CD4-positive, CD25-positive, alpha-beta regulatory T cell (primary cell): ENCODE data around the gene CACNA2D3. TPM values are rescaled to one million over a fixed set of nuclear protein-coding genes. Genes with fewer than 3 reads are reported as not detected.

Experiments
- ATAC-seq, 2 donors: fragments of 150-1000 bp; cut with Tn5 transposase; one replicate each; pipeline ENCODE4 v1.10.0; 2021; ENCODE audit warnings: low read depth in 2 of 2, moderate number of reproducible peaks in 2 of 2, moderate library complexity in 1 of 2
- DNase-seq, 3 donors: peaks; one replicate each; pipeline versions ENCODE4 v3.0.0 to v3.0.0-alpha.2; 2012 to 2022; ENCODE audit warnings: mixed read lengths in 1 of 3
- H3K27ac ChIP-seq: one replicate; pipeline ENCODE4 v1.7.0; 2013; ENCODE audit warnings: mild to moderate bottlenecking, low read length; ENCODE audit not compliant: insufficient read depth, poor library complexity, severe bottlenecking
- H3K27me3 ChIP-seq: one replicate; pipeline ENCODE4 v1.7.0; 2013; ENCODE audit warnings: low read length; ENCODE audit not compliant: control insufficient read depth, insufficient read depth
- H3K36me3 ChIP-seq: one replicate; pipeline ENCODE4 v1.7.0; 2013; ENCODE audit warnings: mild to moderate bottlenecking, low read length, moderate library complexity; ENCODE audit not compliant: control insufficient read depth, insufficient read depth
- H3K4me1 ChIP-seq: 2 replicates; pipeline ENCODE4 v1.7.0; 2013; ENCODE audit warnings: mild to moderate bottlenecking, low read length; ENCODE audit not compliant: insufficient read depth, control insufficient read depth, poor library complexity, severe bottlenecking
- H3K4me3 ChIP-seq: one replicate; pipeline ENCODE4 v1.7.0; 2013; ENCODE audit warnings: low read depth, mild to moderate bottlenecking, low read length, moderate library complexity
- H3K9me3 ChIP-seq, 2 experiments: 1 replicate in 1 of 2; 2 replicates in 1 of 2; pipeline ENCODE4 v1.7.0; 2013; ENCODE audit warnings: low read length in 2 of 2, mild to moderate bottlenecking in 1 of 2, moderate library complexity in 1 of 2; ENCODE audit not compliant: control insufficient read depth in 2 of 2
- H3K27ac Mint-ChIP-seq, 3 donors: one replicate each; pipeline ENCODE4 v1.8.0; 2020 to 2022; ENCODE audit warnings: mild to moderate bottlenecking in 3 of 3, mixed read lengths in 3 of 3, moderate library complexity in 2 of 3
- H3K27me3 Mint-ChIP-seq: one replicate; pipeline ENCODE4 v1.8.0; 2022; ENCODE audit warnings: mild to moderate bottlenecking, mixed read lengths
- H3K36me3 Mint-ChIP-seq: one replicate; pipeline ENCODE4 v1.8.0; 2020; ENCODE audit warnings: mixed read lengths
- H3K4me1 Mint-ChIP-seq, 4 donors: one replicate each; pipeline ENCODE4 v1.8.0; 2020 to 2022; ENCODE audit warnings: mixed read lengths in 4 of 4, mild to moderate bottlenecking in 1 of 4
- H3K4me3 Mint-ChIP-seq, 4 donors: one replicate each; pipeline ENCODE4 v1.8.0; 2020 to 2022; ENCODE audit warnings: mild to moderate bottlenecking in 4 of 4, mixed read lengths in 4 of 4, moderate library complexity in 3 of 4
- H3K9me3 Mint-ChIP-seq, 7 donors: one replicate each; pipeline ENCODE4 v1.8.0; 2020 to 2022; ENCODE audit warnings: mixed read lengths in 7 of 7, mild to moderate bottlenecking in 3 of 7, moderate library complexity in 2 of 7
- polyA plus RNA-seq, 4 donors: library from polyadenylated mRNA; unstranded; fragments of 300-500 nt; fragmentation: Illumina TruSeq; gene quantifications; one replicate each; pipeline ENCODE4 v1.2.3, GENCODE V29; 2021
- total RNA-seq: library from RNA; stranded (reverse); gene quantifications from one replicate; pipeline ENCODE4 v1.2.3, GENCODE V29; 2022

CACNA2D3 gene
- total and polyA plus RNA-seq, 5 donors from 2014 or later: not detected

DNA sequence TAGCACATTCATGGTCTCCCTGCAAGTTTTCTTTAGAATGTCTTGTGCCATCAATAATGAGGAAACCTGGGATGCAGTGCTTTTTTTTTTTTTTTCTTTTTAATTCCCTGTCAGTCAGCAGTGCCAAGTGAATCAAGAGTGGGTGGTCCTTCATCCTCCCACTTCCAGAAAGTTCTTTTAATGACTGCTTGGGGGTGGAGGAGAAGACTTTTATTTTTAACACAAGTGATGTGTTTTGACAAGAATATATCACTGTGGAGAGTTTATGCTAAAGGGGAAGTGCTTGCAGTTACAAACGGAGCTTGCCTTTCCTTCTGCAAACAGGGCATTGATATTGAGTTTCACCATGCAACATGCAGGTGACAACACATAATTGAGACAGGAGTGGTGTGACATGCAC is 69.7 kb downstream of the CACNA2D3 start:
- no peaks in the 10 kb centered on the region for H3K36me3 ChIP-seq
- no peaks in the 10 kb centered on the region for H3K4me1 ChIP-seq
- no peaks in the 10 kb centered on the region for H3K27me3 ChIP-seq
- Mint-ChIP-seq H3K9me3 (peaks cover 0 to 14% (median 4%) of the 10 kb centered on the region in 7 donors), H3K4me1 (no peaks in the 10 kb centered on the region), H3K4me3 (no peak overlapping the region), H3K36me3 (no peaks in the 10 kb centered on the region), H3K27me3 (no peaks in the 10 kb centered on the region), H3K27ac (no peak overlapping the region)
- H3K4me3 ChIP-seq: no peak overlapping the region
- H3K27ac ChIP-seq: no peak overlapping the region
- H3K9me3 ChIP-seq: no peaks in the 10 kb centered on the region
- ATAC-seq: no peak
- no peak for DNase-seq

DNA sequence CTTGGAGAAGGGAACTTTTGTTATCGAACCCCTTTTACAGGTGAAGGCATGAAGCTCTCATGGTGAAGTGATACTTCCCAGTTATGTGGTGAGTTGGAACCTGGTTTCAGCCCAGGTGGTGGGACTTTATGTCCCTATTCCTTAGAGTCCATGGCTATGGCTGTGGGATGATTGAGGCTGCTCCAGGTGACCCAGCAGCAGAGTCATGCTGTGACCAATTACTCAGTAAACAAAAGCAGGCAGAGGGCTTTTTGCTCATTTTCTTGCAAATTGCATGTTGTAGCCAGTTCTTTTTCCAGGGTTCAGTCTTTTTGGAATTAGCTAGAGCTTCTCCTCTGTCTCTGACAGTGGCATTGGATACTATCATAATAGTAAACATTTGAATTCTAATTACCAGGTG is 70.7 kb downstream of the CACNA2D3 start:
- no peak for ATAC-seq
- no peak overlapping the region for H3K4me3 ChIP-seq
- no peak overlapping the region for H3K27ac Mint-ChIP-seq

GRCh38 chr3:54196360-54196991 is 74.1 kb downstream of the CACNA2D3 start:
- Mint-ChIP-seq H3K36me3 (no peaks in the 10 kb centered on the region), H3K27ac (no peak overlapping the region), H3K4me1 (no peaks in the 10 kb centered on the region), H3K9me3 (peaks cover 0 to 6% (median 2%) of the 10 kb centered on the region in 7 donors), H3K4me3 (no peak overlapping the region), H3K27me3 (no peaks in the 10 kb centered on the region)
- Histone ChIP-seq H3K36me3 (no peaks in the 10 kb centered on the region), H3K27ac (no peak overlapping the region), H3K4me3 (no peak overlapping the region), H3K9me3 (no peaks in the 10 kb centered on the region), H3K27me3 (no peaks in the 10 kb centered on the region), H3K4me1 (no peaks in the 10 kb centered on the region)
- ATAC-seq (no peak), DNase-seq (no peak)

More for the DNA sequence above, 70.7 kb downstream of the CACNA2D3 start:
- H3K9me3 Mint-ChIP-seq: peaks cover 0 to 9% (median 2%) of the 10 kb centered on the region in 7 donors
- DNase-seq: no peak
- H3K9me3 ChIP-seq: no peaks in the 10 kb centered on the region
- H3K27me3 Mint-ChIP-seq: no peaks in the 10 kb centered on the region
- no peaks in the 10 kb centered on the region for H3K36me3 ChIP-seq
- H3K4me3 Mint-ChIP-seq: no peak overlapping the region
- no peaks in the 10 kb centered on the region for H3K4me1 Mint-ChIP-seq
- H3K36me3 Mint-ChIP-seq: no peaks in the 10 kb centered on the region
- no peaks in the 10 kb centered on the region for H3K4me1 ChIP-seq
- no peaks in the 10 kb centered on the region for H3K27me3 ChIP-seq
- H3K27ac ChIP-seq: no peak overlapping the region

GRCh38 chr3:54197509-54197908 is 75.2 kb downstream of the CACNA2D3 start:
- no peak overlapping the region for H3K27ac Mint-ChIP-seq
- Histone ChIP-seq H3K4me3 (no peak overlapping the region), H3K4me1 (no peaks in the 10 kb centered on the region), H3K27ac (no peak overlapping the region), H3K9me3 (no peaks in the 10 kb centered on the region), H3K36me3 (no peaks in the 10 kb centered on the region), H3K27me3 (no peaks in the 10 kb centered on the region)
- no peak for ATAC-seq
- H3K36me3 Mint-ChIP-seq: no peaks in the 10 kb centered on the region
- DNase-seq: no peak
- H3K4me1 Mint-ChIP-seq: no peaks in the 10 kb centered on the region
- no peaks in the 10 kb centered on the region for H3K27me3 Mint-ChIP-seq
- H3K9me3 Mint-ChIP-seq: peaks cover 0 to 6% (median 2%) of the 10 kb centered on the region in 7 donors
- H3K4me3 Mint-ChIP-seq: no peak overlapping the region

DNA sequence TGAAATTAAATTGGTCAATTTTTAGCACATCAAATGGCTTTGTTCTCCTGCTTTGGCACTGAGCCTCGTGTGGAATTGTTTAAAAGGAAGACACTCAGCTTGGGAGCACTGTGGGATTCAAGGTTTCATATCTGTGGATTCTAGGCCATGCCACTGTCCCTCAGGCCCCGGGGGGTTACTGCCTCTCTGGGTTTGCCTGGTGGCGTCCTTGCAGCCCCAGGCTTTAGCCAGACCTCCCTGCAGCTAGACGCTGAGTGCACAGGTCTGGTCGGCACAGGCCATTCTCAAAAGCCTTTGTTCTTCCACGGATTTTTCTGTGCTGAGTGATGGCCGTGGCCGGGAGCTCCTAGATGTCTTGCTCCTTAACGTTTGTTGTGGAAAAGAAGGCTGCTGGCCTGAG is 76.2 kb downstream of the CACNA2D3 start:
- H3K9me3 ChIP-seq: no peaks in the 10 kb centered on the region
- Mint-ChIP-seq H3K36me3 (no peaks in the 10 kb centered on the region), H3K4me1 (no peaks in the 10 kb centered on the region), H3K4me3 (no peak overlapping the region), H3K27ac (no peak overlapping the region), H3K27me3 (no peaks in the 10 kb centered on the region), H3K9me3 (peaks cover 0 to 6% (median 2%) of the 10 kb centered on the region in 7 donors)
- no peaks in the 10 kb centered on the region for H3K4me1 ChIP-seq
- no peaks in the 10 kb centered on the region for H3K27me3 ChIP-seq
- H3K27ac ChIP-seq: no peak overlapping the region
- H3K36me3 ChIP-seq: no peaks in the 10 kb centered on the region
- no peak for ATAC-seq
- DNase-seq: no peak
- no peak overlapping the region for H3K4me3 ChIP-seq

GRCh38 chr3:54202054-54202453 is 79.7 kb downstream of the CACNA2D3 start:
- no peak overlapping the region for H3K27ac Mint-ChIP-seq
- no peaks in the 10 kb centered on the region for H3K27me3 Mint-ChIP-seq
- no peak overlapping the region for H3K4me3 Mint-ChIP-seq
- no peaks in the 10 kb centered on the region for H3K4me1 ChIP-seq
- H3K36me3 Mint-ChIP-seq: no peaks in the 10 kb centered on the region
- peaks cover 0 to 3% (median 0%) of the 10 kb centered on the region in 7 donors for H3K9me3 Mint-ChIP-seq
- ATAC-seq (no peak), DNase-seq (no peak)
- H3K27ac ChIP-seq: no peak overlapping the region
- H3K4me1 Mint-ChIP-seq: no peaks in the 10 kb centered on the region
- H3K36me3 ChIP-seq: no peaks in the 10 kb centered on the region
- no peaks in the 10 kb centered on the region for H3K9me3 ChIP-seq
- H3K4me3 ChIP-seq: no peak overlapping the region
- no peaks in the 10 kb centered on the region for H3K27me3 ChIP-seq

DNA sequence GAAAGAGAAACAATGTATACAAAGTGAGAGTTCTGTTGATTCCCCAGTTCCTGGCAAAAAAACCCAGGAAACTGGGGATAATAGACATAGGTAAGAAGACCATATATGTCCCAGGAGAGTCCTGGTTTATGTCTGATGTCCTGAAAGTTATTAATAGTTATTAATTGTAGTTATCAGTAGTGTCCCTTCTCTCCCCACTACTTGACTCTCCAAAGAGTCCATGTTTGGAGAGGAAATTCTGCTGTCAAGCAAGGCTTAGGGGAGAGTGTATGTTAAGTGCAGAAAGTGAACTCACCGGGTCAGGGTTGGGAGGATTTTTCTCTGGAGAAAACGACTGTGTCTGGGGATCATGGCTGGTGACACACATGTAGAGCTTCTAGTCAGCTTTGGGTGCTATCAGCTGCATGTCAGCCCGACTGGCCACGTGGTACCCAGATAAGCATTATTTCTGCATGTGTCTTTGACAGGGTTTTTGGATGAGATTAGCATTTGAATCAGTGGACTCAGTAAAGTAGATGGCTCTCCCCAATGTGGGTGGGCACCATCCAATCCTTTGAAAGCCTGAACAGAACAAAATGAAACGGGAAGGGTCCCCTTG is 80.4 kb downstream of the CACNA2D3 start:
- Histone ChIP-seq H3K36me3 (no peaks in the 10 kb centered on the region), H3K27me3 (no peaks in the 10 kb centered on the region), H3K4me3 (no peak overlapping the region), H3K27ac (no peak overlapping the region), H3K4me1 (no peaks in the 10 kb centered on the region), H3K9me3 (no peaks in the 10 kb centered on the region)
- no peak overlapping the region for H3K27ac Mint-ChIP-seq
- no peak for ATAC-seq
- no peak overlapping the region for H3K4me3 Mint-ChIP-seq
- no peaks in the 10 kb centered on the region for H3K36me3 Mint-ChIP-seq
- no peaks in the 10 kb centered on the region for H3K27me3 Mint-ChIP-seq
- no peaks in the 10 kb centered on the region for H3K4me1 Mint-ChIP-seq
- no peak for DNase-seq
- peaks cover 0 to 3% (median 0%) of the 10 kb centered on the region in 7 donors for H3K9me3 Mint-ChIP-seq

DNA sequence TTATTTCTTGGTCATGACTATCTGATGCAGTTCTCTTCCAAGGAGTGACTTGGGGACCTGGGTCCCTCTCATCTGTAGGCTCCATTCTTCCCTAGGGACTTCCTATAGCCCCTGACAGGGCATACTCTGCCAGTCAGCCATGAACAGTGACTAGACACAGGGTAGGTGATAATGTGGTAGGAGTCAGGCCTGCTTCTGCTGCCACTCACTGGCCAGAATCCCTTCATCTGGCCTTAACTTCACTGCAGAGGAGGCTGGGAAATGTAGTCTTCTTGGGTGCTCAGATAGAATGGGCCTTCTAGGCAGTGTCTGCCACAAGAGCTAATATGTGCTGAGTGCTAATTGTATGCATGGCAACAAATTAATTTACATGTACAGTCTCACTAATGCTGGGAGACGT is 84.5 kb downstream of the CACNA2D3 start:
- Histone ChIP-seq H3K4me1 (no peaks in the 10 kb centered on the region), H3K27ac (no peak overlapping the region), H3K4me3 (no peak overlapping the region), H3K27me3 (no peaks in the 10 kb centered on the region), H3K9me3 (no peaks in the 10 kb centered on the region), H3K36me3 (no peaks in the 10 kb centered on the region)
- H3K4me3 Mint-ChIP-seq: no peak overlapping the region
- H3K36me3 Mint-ChIP-seq: no peaks in the 10 kb centered on the region
- peaks cover 0 to 3% (median 0%) of the 10 kb centered on the region in 7 donors for H3K9me3 Mint-ChIP-seq
- no peak overlapping the region for H3K27ac Mint-ChIP-seq
- DNase-seq: no peak
- no peaks in the 10 kb centered on the region for H3K4me1 Mint-ChIP-seq
- ATAC-seq: no peak
- no peaks in the 10 kb centered on the region for H3K27me3 Mint-ChIP-seq
